CD4-positive, alpha-beta T cell treated with Interleukin-17A for 4 hours (primary cell): ENCODE data around the gene CDKL1.
"Not testable (repeated sequence)": the region's sequence is repeated elsewhere in the genome, so short reads cannot be mapped to it uniquely, and the experiment has no call there.

ENCODE experiments used
- DNase-seq: peaks from one replicate; pipeline ENCODE4 v3.0.0-alpha.2; 2020; ENCODE audit warnings: mixed read lengths

Gene CDKL1

DNA sequence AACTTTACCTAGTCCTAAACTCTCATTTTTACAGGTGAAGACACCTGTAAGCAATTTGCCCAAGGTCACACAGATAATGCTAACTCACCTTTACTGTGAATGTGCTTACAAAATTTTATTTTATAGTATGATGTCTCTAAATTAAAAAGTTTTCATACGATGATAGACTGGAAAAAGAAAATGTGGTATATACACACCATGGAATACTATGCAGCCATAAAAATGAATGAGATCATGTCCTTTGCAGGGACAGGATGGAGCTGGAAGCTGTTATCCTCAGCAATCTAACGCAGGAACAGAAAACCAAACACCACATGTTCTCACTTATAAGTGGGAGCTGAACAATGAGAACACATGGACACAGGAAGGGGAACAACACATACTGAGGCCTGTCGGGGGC, 40.4 kb downstream of the CDKL1 start:
- DNase-seq = not testable (repeated sequence)

DNA sequence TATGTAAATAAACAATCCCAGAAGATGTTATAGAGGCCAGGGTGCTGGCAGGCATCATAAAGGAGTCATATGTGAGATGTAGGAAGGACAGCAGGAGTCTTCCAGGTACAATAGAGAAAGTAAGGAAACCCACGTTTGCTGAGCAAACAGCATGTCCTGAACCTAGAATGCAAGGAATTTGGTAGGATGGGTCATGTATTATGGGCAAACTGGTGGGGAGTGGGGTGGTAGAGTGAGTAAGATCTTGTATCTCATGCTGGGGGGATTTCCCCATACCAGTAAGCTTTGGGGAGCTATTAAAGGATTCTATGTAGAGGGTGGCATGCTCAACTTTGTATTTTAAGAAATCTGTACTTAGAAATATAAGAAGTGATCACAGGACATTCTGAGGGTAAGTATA, 41.0 kb downstream of the CDKL1 start:
- DNase-seq = no peak

DNA sequence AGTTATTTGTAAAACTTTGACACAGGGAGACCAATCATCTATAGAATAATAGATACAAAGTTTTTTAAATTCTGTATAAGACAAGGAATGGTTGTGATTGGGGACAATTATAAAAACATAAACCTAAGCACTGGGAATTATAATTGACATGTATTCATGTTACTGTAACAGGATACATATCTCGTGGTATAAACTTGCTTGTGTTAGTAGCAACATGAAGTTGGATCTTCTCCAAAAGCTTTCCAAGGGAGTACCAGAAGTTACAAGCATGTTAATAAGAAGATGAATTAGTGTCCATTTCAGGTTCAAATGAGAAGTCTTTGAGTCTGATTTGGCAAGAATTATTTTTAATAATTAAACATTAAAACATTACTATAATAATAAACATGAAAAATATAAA, 42.2 kb downstream of the CDKL1 start:
- no peak for DNase-seq

DNA sequence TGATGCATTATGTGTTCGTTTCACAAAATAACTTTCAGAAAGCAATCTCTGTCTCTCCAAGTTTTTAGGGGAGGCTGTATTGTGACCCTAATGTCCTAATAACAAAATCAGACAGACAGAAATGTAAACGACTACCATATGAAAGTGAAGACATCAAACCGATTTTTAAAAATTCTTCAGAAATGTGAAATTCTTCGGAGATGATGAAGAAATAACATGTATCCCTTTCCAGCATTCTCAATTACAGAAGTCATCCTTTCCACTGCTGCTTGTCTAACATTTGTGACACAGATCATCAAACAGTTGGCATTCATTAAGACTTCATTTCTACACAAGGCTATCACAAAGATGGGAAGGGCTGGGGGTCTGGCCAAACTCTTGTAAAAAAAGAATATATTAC, 43.6 kb downstream of the CDKL1 start:
- DNase-seq = no peak

DNA sequence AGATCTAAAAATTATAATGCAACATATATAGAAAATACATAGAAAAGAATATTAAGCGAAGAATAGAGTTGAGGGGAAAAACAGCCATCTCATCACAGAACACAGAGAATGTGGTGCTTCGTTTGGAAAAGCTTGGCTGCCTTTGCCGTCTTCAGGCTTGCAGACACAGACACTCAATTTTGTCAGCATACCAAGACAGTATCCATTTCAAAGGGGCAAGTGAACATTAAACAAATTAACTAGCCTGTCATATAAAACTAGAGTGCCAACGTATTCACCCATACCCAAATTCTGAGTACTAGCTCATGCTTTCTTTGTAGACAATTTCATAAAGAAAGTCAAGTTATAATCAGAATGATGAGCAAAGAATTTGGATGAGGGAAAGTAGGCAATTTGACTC, 44.1 kb downstream of the CDKL1 start:
- no peak for DNase-seq

DNA sequence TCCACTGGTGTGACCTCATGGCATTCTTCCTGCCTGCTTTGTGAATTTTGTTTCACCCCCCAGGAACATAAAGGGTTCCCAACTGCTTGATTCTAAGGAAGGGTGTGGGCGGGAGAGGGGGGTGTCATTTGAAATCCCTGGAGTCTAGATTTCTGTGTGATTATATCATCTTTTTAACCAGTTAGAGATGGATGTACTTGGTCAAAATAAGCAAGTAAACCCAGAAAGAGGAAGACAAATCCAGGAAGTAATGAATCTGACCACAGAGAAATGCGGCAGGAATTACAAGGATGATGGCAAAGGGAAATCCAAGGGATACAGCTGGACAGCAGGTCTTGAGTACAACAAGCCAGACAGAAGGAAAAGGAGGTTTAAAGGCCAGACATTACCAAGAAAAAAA, 45.7 kb downstream of the CDKL1 start:
- no peak for DNase-seq

DNA sequence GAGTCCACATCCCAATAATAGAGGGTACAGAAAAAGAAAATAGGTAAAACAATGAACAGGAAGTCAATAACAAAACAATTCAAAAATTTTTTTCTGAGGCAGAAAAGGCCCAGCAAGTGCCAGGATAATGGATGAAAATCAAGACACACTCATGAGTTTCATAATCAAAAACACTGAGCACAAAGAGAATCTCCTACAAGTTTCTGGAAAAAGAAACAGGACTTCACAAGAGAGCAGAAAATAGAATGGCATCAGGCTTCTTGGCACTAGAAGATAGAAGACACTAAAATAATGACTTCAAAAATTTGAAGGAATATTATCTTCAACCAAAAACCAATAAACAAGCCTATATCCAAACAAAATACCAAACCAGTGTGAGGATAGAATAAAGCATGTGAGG, 47.7 kb downstream of the CDKL1 start:
- DNase-seq = no peak

DNA sequence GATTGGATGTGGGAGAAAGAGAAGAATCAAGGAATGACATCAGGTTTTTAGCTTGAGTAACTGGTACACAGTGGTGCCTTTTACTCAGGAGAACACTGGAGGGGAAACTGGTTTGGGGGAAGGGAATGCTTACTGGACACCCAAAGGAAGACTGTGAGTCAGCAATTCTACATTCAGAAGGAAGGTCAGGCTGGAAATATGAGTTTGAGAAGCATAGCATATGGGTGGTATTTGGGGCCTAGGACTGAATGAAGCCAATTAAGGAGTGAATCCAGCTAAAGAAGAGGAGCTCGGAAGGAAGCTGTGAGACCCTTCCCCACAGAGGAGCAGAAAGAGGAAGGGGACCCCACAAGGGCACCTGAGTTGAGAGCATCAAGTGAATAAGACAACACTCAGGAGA, 49.2 kb downstream of the CDKL1 start:
- no peak for DNase-seq

DNA sequence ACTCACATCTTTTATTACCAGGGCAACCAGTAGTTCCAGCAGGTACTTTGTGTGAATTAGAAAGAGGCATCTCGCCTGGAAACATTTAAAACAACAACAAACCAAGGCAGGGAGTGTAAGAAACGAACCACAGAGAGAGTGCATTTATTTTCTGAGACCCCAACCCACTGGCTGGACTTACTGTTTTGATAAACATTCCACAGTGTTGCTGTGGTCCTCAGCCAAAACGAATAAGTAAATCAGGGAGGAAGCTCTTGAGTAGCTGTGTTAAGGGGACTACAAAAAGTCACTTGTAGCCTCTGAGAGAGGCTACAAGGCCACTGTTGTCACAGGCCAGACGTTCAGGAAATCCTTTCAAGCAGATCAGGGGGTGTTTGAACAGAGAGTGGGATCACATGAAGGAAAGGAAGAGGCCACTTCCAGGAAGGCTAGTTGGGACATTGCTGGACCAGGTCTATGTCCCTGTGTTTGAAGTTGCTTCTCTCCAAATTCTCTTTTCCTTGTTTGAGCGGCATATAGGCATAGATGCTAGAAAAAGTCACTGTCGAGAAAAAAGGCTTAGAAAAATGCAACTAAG, 50.7 kb downstream of the CDKL1 start:
- DNase-seq = no peak

DNA sequence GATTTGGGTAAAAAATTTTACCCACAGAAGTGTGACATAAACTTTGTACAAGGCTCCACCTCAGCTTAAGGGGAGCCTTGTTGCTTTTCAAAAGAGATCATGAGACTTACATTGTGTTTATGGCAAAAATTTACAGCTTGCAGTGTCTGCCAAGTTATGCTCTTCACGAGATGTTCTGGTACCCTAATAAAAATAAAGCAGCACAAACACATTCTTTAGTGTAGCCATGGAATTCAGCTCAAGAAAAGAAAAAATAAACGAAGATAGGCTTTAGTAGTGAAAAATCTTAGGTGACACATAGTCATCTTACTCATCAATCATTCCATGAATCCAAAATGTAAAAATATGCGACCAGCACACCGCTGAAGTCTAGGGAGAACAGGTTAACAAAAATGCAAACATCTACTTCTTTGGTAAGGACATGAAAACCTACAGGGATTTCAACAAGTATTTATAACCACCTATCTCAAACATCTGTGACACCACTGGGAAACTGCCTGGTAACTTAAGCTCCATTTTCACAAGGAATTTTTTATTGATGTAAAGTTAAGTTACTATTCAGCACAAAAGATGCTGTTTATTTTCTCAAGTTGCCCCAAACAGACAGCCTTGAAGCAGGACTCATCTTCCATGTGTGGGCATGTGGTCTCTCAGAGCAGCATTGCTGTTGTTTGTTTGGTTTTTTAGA, 51.7 kb downstream of the CDKL1 start:
- DNase-seq = no peak

DNA sequence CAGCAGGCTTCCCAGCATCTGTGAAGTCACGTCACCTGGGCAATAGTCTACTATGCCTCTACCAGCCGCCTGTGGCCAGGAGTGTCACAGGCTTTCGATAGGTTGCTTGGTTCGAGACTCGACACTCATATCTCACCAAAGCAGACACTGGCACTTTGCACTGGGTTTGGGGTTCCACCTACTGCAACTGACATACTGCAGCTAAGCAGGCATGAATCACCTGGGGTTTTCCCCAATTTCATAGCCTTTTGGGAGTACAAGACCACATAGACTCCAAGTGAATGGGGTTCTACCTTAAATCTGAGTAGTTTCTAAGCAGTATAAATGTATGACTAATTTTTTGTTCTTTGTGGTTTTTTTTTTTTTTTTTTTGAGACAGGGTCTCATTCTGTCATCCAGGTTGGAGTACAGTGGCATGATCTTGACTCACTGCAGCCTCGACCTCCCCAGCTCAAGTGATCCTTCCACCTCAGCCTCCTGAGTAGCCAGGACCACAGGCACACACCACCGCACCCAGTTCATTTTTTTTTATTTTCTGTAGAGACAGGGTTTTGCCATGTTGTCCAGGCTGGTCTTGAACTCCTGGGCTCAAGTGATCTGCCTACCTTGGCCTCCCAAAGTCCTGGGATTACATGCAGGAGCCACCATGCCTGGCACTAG, 52.4 kb downstream of the CDKL1 start:
- DNase-seq = peak; percentile 39

DNA sequence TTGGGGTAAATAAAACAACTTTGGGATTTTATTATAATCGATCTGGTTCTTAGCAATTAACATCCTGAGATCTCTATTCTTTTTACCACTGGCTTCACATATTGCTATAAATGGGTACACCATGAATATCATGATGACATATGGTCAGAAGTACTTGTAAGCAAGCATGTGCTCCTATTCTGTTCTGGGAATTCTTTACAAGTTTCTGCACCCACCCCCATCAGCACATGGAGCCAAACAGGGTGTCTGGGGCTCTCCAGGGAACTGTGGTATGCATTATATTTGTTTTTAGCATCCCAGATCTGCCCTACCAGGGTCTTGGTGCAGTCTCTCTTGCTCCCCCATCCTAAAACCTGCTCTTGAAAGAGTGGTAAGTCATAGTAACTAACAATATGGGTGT, 53.2 kb downstream of the CDKL1 start:
- DNase-seq = no peak

DNA sequence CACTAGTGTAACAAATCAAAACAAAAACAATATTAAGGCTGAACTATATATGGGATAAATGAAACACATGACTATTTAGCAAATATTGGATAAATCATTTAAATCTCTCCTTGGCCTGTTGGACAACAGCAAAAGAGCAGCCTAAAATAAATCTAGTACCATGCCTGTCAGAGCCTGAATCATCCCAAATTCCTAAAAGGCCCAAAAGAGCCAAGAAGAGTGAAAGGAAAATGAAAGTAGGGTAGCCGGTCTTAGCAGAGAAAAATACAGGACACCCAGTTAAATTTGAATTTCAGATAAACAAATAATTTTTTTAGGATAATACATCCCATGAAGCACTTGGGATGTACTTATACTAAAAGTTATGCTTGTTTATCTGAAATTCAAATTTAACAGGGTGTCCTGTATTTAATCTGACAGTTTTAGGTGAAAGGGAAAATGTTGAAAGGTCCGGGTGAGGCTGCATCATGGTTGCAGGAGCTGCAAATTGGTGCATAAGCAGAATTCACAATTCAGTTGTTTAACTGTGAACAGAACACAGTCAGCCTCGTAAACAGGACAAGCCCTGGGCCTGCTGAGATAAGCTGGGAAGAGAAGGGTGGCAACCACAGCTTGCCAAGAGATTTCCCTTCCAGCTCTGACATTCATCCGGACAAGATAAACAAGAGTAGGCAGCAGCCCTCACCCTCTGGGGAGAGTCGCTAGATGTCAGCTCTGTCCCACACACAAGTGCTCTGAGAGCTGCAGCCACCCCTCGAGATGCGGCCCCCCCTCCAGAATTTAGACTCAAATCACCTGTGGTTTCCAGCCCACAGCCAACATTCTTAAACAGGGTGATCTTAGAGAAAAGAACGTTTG, 54.2 kb downstream of the CDKL1 start:
- peak; percentile 58 for DNase-seq

DNA sequence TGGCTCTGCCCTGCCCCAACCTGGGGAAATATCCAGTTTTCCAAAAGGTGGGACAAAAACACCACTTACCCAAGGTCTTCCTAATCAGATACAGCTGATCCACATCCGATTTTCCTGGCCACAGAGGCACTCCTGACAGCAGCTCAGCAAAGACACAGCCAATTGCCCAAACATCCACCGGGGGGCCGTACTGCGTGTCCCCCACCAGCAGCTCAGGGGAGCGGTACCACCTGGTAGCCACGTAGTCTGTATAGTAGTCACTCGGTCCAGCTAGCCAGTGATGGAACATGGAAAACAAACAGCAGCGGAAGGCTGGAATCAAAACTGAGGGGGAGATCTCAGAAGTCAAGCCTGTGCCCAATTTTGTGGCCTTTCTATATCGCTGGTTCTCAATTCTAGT, 55.7 kb downstream of the CDKL1 start:
- no peak for DNase-seq

DNA sequence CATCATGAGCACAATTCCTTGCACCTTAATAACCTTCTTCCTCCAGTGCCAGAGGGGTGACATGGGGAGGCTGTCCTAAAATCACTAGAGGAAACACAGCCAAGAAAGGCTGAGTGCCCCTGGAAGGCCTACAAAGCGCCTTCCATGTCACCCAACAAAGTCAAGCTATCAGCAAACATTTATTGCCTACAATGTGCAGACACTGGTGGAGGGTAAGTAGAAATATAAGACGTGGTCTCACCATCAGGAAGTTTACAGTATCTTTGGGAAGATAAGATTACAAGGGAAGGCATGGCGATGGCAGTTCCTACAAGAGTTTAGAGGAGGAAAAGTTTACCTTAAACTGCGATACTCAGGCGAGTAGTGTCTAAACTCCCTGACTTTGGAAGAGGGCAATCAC, 56.6 kb downstream of the CDKL1 start:
- no peak for DNase-seq

DNA sequence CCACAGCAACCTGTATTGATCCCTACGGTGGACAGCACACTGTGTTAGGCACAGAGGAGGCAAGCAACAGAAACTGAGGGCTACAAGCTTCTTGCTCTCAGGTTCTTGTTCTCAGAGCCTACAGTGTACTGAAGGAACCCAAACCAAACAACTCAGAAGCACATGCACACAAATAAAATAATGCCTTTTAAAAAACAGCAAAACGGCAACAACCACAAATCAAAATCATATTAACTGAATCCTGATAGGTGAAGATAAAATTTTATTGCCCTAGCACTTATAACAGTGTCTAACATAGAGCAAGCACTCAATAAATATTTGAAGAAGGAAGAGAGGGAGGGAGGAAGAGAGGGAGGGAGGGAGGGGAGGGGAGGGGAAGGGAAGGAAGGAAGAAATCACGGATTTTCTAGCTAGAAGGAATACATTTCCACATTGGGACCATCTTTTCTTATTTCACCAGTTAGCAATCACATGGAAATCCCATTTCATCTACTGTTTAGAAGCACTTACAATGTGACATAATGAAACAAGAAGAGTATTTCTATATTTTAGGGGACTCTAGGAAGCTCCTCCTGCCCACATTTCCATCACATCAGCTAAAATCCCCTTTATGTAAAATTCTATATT, 57.4 kb downstream of the CDKL1 start:
- no peak for DNase-seq

DNA sequence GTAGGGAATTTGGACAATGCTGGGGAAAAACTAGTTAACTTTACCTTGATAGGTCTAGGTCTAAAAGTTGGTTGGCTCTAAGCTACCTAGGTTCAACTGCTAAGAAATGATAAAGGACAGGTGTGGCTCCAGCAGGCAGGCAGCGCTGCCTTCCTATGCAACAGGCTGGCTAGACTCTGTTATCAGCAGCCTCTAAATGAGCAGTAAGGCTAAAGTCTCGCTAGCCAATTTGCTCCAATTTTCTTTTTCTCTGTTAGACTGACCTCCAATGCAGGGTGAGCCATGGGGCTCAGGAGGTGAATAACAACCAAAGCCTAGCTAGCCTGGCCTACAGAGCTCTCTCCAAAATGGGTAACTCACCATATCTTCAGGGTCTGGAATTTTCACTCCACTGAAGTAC, 58.1 kb downstream of the CDKL1 start:
- no peak for DNase-seq

DNA sequence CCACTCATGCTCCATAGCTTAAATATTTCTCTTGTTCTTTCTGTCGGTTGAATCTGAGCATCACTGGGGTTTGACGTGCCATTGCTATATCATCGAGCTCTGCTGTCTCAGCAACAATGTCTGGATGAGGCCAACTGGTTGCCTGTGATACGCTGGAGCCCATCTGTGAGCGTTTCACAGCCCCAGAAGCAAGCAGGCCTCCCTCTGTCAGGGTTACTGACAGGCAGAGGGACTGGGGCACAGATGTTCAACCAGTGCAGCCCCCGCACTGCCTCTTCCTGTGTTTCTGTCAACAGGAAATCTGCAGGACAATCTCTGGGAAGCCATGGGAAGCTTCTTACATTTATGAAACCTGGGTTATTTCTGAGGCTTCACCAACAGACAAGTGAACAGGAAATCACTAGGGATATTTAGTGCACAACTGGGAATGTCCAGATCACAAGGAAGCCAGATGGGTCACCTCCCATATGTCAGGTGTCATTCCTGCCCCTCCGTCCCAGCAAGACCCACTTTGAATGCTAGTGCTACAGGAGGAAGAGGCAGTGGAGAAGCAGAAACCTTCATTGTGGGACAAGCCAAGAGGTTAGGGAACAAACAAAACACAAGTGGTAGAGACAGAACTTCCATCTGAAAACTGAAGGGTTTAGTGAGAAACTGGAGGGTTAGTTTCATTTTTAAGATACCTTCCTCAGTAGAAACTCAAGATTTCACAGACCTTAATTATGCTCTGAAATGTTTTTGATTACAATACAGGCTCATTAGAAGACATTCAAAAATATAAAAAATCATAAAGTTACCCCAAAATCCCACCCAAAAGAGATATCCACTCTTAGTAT, 60.5 kb downstream of the CDKL1 start:
- DNase-seq = peak; percentile 15

DNA sequence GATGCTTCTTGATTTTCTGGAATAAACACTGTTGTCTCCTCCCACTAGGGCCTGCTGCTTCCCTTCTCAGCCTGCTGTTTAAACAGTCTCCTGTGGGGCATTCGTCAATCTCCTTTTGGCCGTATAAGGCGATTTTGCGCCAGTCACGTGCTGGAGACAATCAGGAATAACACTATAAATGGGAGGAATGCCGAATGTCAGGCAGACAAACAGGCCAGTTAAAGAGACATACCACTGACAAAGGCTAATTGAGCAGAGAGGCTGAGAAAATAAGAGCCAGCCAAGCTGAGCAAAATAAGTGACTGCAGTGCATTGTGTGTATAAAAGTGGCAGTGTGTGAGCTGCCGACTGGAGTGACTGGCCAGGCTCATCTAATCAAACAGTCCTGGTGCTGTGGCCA, 61.3 kb downstream of the CDKL1 start:
- DNase-seq = no peak

DNA sequence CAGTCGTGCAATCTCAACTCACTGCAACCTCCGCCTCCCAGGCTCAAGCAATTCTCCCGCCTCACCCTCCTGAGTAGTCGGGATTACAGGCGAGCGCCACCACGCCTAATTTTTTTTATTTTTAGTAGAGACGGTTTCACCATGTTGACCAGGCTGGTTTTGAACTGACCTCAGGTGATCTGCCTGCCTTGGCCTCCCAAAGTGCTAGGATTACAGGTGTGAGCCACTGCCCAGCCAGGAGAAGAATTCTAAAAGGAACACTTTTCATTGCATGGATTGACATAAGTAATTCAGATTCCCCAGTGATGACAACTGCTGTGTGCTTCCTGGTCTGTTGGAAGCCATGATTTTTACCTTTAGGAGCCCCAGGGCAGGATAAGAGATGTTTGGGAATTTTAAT, 62.5 kb downstream of the CDKL1 start:
- DNase-seq = no peak

DNA sequence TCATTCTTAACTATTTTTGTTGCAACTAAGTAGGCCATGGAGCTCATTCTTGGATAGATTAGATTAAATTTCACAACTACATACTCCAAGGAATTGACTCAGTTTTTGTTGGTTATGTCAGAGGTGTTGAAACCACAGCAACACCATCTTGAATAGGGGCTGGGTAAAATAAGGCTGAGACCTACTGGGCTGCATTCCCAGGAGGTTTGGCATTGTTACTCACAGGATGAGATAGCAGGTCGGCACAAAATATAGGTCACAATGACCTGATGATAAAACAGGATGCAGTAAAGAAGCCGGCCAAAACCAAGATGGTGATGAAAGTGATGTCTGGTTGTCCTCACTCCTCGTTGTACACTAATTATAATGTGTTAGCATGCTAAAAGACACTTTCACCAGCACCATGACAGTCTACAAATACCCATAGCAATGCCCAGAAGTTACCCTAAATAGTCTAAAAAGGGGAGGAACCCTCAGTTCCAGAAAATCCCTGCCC, 63.6 kb downstream of the CDKL1 start:
- DNase-seq = no peak

DNA sequence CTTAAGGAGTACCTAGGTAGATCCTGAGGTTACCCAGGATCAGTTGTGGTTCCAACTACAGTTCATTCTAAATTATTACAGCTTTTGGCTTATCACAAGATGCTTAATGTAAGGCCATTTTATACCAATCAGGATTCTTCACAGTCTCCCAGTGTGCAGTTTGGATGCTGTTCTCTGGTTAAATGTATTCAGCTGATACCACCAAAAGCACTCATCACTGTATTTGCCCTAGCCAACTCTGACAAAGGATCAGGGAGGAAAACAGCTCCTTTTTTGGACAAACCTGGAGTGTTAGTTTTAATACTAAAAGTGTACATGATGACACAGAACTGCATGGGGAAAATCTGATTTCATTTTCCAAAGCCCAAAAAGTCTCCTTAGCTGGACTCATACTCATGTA, 65.1 kb downstream of the CDKL1 start:
- DNase-seq = no peak
